Erythroblast (primary cell): ENCODE results near the gene DICER1.

Source experiments
- DNase-seq, 2 experiments: peaks; one replicate each; lab custom pipeline; 2025; lab: John Stamatoyannopoulos, UW
- GATA1 ChIP-seq: IDR thresholded peaks from 2 replicates; pipeline ENCODE4 v1.6.1; 2011; ENCODE audit warnings: low read depth, mild to moderate bottlenecking, control low read depth, low read length, moderate library complexity
- POLR2A ChIP-seq: IDR thresholded peaks from 2 replicates; pipeline ENCODE4 v1.6.1; 2011; ENCODE audit warnings: mild to moderate bottlenecking, low read length

Gene DICER1

DNA sequence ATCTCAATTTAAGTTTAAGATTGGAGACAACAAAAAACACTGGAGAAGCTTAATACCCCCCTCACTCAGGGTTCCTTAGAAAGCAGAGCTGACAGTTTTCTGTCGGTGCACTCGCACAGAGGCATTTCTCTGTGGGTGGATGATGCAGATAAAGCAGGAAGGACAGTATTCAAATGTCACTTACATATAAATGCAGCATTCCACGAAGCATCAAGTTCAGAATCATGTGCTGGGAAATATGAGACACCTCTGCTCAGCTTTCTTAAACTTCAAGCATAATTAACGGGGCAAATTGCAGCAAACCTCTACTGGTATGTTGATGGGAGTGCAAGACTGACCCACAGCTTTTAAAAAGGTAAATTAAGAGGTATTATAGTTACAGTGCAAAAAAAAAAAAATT lies 68.7 kb downstream of the DICER1 start:
- TF ChIP-seq POLR2A (no peak), GATA1 (no peak)
- no peak for DNase-seq

DNA sequence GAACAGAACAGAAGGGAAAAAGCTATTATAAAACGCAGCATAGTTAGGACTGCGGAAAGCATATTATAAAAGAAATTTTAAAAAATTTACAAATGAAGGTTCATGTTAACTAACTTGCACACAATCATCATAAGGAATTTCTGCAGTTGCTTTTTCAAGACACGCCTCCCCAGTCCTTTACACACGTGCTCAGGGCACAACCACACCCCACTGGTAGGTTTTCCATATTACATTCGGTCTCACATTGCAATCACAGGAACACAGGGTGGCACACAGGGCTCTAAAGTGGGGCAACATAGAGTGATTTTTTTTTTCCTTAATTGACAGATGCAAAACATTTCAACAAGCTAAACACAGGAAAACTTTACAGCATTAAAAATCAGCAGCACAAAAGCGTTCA lies 69.7 kb downstream of the DICER1 start:
- TF ChIP-seq POLR2A (no peak), GATA1 (no peak)
- no peak for DNase-seq

DNA sequence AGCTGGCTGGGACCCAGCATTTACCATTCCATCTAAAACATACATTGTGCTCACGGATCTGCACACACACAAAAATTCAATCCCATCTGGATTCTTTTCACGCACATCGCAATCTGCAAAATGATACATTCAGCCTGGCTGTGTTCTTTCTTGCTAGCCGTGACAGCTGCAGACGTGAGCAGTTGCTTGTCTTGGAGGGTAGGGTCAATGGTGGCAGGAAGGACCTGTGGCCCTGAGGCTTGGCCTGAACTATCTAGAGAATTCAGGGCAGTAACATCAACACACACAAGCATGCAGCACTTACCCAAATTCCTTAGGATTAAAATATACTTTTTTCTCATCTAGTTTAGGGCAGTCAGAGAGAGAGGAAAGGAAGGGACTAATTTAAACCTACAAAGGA lies 72.0 kb downstream of the DICER1 start:
- DNase-seq = no peak
- TF ChIP-seq GATA1 = no peak
- TF ChIP-seq POLR2A = no peak

DNA sequence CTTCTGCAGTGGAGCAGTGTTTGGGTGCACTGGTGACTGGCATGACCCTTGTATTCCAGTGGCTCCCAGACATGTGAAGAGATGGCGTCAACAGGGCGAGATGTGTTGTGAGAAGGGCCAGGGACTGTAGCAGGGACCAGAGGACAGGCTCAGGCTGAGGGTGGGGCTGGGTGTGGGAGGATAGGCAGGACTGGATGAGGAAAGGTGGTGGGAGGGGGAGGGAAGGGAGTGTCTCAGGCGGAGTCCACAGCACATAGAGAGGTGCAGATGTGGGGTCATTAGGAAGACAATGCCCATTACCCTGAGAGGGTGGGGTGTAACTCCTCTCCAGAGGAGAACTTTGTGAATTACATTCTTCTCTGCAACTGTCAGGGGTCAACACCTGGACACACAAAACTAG lies 78.5 kb downstream of the DICER1 start:
- DNase-seq = no peak

DNA sequence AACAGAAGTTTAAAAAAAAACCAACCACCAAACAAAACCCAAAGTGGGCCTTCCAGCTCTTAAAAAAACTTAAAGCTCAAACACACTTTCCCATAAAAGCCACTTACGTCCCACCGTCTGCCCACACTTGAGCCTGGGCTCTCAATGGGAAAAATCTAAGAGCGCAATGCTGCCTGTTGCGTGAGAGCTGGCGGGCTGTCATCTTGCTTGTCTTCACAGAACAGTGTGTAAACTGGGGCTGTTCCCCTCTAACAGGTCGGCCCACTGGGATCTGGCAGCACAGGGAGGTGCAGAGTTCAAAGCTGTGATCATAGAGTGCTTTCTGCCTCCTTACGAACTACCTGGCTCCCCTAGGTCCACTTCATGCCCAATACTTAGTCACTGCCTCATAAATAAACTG lies 80.0 kb downstream of the DICER1 start:
- TF ChIP-seq GATA1 (no peak), POLR2A (no peak)

More for the DNA sequence above, 78.5 kb downstream of the DICER1 start:
- TF ChIP-seq GATA1 (no peak), POLR2A (no peak)

DNA sequence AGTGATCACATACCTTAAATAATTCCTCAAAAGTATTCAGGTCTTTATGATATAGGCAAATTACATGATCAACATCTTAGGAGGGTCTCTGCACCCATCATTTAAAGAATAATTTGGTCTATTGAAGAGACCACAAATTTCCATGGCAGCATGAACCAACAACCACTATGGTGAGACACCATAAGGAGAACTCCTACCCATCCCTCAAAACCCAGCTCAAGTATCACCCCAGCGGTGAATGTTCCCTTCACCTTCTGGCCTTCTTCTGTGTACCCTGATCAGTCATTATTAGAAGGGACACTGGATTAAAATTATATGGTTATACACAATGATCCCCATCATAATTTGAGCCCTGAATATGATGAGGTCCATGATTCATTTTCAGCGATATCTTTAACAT lies 81.5 kb downstream of the DICER1 start:
- TF ChIP-seq POLR2A (no peak), GATA1 (no peak)
- no peak for DNase-seq

More for the DNA sequence above, 80.0 kb downstream of the DICER1 start:
- no peak for DNase-seq

DNA sequence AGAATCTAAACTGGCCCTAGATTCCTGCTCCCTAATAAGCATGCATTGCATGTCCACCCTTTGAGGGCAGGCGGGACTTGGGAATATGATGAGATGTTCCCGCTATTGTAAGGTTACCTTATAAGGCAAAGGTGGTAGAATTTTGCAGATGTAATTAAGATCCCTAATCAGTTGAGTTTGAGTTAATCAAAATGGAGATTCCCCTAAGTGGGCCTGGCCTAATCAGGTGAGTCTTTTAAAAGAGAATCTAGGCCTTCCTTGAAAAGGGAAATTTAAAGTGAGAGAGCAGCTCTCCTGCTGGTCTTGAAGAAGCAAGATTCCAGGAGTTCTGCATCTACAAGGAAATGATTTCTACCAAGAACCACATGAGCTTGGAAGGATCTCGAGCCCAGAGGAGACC lies 83.4 kb downstream of the DICER1 start:
- no peak for DNase-seq
- TF ChIP-seq POLR2A = no peak
- no peak for TF ChIP-seq GATA1

DNA sequence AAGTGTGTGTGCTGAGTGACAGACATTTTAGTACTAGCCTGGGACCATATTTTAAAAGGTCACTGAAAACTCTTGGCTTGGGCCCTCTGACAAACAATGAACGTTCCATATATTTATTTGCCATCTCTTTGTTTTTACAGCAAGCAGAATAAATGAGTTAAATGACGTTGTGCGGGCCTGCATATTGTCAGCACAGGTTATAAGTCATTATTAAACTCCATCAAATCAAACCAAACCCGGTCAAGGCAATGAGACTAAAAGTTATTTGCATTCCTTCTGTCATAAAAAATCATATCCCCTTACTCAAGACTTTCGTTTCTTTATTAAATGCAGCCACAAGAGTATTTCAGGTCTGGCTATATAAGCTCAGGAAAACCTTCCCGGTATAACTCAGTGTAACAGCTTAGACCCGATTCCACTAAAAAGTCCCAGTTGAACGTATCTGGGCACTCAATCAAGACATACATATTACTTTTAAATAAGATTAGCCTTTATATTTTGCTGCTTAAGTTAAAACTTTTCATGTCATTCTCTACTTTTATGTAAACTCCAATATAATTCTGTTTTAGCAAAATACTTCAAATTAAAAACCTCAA lies 84.9 kb downstream of the DICER1 start:
- DNase-seq = no peak
- no peak for TF ChIP-seq POLR2A
- no peak for TF ChIP-seq GATA1

DNA sequence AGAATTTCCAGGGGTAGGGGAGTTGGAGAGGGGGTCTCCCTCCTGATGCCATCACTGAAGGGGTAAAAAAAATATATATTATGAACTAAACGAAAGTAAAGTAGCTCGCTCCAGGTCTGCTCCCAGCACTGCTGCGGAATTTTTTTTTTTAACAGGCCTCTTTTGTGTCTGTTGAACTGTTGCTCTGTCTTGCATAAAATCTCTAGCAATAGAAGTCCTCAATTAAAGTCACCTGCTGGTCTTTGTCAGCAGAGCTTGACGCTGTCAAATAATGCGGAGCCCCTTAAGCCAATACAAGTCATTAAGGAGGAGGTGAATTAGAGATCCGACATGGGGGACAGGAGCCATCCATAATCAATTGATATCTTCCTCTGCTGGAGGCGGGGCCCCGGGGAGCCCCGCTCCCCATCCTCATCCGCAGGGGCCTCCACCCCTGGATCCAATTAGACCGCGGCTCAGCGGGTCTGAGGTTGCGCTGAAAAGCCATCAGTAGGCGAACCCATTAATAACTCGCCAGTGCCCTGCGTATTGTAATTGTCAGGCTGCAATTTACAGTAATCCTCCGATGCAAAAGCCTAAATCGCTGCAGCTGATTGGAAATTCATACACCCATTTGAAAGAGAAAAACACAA lies 85.6 kb downstream of the DICER1 start:
- no peak for TF ChIP-seq POLR2A
- TF ChIP-seq GATA1 = no peak
- no peak for DNase-seq

DNA sequence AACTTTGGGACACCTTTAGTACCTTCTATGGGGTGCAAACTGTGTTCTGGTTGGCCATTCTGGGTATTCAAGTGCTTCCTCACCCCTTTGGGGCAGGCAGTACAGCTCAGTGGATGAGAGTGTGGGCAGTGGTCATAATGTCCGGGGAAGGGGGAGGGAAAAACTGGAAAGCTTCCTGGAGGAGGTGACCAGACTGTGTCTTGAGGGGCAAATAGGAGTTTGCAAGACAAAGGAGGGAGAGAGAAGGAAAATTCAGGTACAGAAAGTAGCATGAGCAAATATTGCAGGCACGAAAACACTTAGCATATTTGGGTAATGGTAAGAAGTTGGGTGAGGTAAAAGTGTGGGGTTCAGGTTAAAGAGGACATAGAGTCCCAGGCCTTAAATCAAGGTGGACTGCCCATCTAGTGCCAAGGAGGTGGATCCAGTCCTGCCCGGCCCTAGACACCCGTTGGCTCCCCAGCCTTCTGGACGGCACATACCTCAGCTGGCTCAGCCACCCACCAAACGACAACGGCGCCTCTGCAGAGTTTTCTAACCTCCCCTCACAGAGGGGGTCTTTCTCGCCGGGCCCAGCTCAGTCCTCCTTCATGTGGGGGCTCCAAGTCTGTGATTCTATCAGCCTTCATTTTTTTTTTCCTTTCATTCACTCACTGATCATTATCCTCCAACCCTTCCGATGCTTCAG lies 86.4 kb downstream of the DICER1 start:
- no peak for DNase-seq
- TF ChIP-seq GATA1 = no peak
- TF ChIP-seq POLR2A = no peak

DNA sequence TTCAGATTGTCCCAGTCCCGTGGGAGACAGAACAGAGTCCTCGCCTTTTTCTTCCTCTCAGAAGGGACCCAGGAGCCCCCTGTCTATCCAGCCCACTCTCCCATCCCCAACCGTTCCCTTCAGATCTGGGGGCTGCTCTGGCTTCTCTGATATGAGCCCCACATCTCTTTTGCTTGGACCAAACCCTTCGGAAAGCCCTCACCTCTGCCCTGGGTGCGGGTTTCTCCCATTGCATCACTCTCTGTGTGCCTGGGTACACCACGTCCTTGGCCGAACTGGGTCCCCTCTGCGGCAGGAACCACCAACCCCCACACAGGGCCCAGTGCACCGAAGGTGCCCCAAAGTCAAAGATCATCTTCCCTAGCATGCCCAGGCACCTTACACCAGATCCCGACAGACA lies 87.8 kb downstream of the DICER1 start:
- TF ChIP-seq GATA1 (no peak), POLR2A (no peak)
- DNase-seq = no peak

DNA sequence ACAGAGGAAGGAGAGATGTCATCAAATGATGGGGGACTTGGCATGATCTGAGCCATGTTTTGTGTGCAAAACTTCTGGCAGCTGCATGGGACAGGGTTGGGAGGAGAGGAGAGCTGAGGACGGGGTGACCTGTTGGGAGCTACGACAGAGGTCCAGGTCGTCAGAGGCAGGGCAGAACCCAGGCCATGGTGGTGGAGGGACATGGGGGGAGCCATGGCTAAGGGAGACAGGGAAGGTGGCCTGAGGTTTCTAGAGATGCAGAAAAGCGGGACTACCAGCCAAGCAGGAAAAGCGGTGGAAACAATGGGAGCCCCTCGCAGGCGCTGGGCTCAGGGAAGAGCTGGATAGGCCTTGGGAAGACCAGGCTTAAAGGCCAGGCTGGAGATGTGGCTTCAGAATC lies 88.3 kb downstream of the DICER1 start:
- TF ChIP-seq GATA1 = no peak
- no peak for TF ChIP-seq POLR2A
- no peak for DNase-seq

DNA sequence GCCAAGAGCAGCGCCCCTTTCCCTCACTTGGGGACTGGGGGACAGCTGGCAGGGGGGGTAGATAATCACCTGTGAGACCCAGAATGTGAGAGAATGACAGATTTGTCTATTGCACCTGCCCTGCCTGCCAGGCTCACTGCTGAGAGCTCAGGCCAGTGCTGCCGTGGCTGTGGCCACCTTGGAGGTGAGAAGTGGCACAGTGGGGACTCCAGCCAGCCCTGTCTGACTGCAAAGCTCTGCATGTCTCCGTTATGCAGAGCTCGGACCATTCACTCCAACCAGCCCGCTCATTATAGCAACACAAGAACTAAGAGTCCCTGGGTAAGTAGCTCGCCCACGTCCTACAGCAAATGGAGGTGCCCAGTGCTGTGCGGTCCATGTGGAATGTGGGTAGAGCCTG lies 88.8 kb downstream of the DICER1 start:
- no peak for DNase-seq
- TF ChIP-seq POLR2A (no peak), GATA1 (no peak)

DNA sequence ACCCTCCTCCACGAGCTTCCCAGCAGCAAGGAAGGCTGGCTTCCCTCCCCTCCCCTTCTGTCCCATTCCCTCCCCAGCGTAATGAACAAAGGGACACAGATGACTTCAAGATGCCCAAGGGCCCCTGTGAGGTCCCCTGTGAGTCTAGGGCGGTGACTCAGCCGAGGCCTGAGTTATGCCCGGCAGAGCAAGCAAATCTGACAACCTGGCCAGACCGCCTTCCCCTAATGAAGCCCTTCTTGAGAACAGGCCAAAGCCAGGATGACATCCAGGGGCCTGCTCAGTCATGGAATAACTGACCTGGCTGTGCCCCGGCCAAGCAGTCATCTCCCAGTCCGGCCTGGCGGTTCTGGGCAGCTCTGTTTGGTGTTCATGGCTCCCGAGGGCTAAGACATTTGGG lies 89.2 kb downstream of the DICER1 start:
- TF ChIP-seq POLR2A = no peak
- TF ChIP-seq GATA1 = no peak

More for the DNA sequence above, 89.2 kb downstream of the DICER1 start:
- no peak for DNase-seq
